ENCODE data around the gene NFATC3. TPM values are rescaled to one million over a fixed set of nuclear protein-coding genes. Genes with fewer than 3 reads are reported as not detected.
A peak's percentile ranks its signal among the peaks of the same experiment; 100 is the strongest.

The NFATC3 gene
- total RNA-seq, 1 donor from 2014 or later: 15.2 TPM

DNA sequence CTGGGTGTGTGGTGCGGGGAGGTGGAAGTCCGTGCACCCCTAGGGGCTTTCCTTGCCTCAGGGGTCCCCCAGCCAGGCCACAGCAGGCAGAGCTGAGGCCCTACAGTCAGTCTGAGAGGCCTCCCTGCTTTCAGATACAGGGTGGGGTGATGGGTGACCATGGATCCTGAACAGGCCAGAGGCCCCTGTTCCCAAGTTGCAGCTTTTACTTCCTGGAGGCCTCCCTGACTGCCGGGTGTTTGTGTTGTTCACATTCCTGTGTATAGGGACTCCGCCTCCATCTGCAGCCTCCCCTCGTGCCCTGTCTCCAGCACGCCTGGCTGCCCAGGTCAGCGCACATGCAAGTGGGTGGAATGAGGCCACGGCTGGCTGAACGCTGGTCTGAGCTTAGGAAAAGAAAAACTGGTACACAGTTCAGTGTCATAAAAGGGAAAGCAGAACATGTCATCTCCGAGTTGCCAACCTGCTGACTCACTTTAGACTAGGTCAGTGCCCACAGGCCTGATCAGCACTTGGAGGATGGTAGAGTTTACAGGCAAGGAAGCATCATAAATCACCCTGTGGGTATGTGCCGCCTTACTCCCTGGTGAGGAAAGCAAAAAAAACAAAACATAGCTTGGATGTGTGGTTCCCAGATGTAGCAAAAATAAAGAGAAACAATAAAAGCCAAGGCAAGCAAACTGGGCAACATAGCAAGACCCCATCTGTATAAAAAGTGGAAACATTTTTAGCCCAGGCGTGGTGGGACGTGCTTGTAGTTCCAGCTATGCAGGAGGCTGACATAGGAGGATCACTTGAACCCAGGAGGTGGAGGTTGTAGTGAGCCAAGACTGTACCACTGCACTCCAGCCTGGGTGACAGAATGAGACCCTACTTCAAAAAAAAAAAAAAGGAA, 173.0 kb downstream of the NFATC3 start:
- peak; percentile 99 for DNase-seq (ENCODE audit: low read depth)
- Histone ChIP-seq H3K27me3 (ENCODE audit: control insufficient read depth, insufficient read depth, low read length) (no peaks in the 10 kb centered on the region), H3K36me3 (ENCODE audit: control insufficient read depth, insufficient read depth, low read length) (no peaks in the 10 kb centered on the region), H3K4me3 (ENCODE audit: low read depth, low read length) (no peak overlapping the region)
- TF ChIP-seq, protein P1, sequence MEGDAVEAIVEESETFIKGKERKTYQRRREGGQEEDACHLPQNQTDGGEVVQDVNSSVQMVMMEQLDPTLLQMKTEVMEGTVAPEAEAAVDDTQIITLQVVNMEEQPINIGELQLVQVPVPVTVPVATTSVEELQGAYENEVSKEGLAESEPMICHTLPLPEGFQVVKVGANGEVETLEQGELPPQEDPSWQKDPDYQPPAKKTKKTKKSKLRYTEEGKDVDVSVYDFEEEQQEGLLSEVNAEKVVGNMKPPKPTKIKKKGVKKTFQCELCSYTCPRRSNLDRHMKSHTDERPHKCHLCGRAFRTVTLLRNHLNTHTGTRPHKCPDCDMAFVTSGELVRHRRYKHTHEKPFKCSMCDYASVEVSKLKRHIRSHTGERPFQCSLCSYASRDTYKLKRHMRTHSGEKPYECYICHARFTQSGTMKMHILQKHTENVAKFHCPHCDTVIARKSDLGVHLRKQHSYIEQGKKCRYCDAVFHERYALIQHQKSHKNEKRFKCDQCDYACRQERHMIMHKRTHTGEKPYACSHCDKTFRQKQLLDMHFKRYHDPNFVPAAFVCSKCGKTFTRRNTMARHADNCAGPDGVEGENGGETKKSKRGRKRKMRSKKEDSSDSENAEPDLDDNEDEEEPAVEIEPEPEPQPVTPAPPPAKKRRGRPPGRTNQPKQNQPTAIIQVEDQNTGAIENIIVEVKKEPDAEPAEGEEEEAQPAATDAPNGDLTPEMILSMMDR (IDR thresholded peaks at IDR 0.05; ENCODE audit: insufficient read depth, low read length, poor library complexity, severe bottlenecking): no peak

GRCh38 chr16:68259007-68259825, 174.0 kb downstream of the NFATC3 start:
- H3K36me3 ChIP-seq (ENCODE audit: control insufficient read depth, insufficient read depth, low read length): no peaks in the 10 kb centered on the region

DNA sequence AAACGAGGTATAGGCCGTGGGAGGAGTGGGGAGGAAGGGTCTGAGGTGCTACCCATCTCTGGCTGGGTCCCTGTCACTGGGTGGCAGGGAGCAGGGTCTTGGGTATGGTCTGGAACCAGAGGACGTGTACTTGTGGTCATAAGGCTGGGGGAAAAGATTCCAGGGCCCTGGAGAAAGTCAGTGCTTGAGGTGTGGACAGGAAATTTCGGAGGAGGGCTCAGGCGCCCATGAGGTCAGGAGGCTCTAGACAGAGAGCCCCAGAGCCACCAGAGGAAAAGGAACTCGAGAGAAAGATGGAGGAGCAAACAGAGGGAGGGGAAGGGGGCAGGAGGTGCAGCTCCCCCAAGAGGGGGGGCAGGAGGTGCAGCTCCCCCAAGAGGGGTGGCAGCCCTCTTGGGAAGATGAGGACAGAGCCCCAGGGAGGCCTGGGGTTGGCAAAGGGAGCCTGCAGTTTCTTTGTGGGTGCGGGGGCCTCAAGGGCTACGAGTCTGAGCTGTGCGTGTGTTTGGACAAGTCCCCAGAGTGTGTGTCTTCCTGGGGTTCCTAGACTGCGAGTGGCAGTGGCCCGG, 178.5 kb downstream of the NFATC3 start:
- DNase-seq (ENCODE audit: low read depth): no peak
- TF ChIP-seq, protein P1 (IDR thresholded peaks at IDR 0.05; ENCODE audit: insufficient read depth, low read length, poor library complexity, severe bottlenecking): no peak
- H3K4me3 ChIP-seq (ENCODE audit: low read depth, low read length): peak overlapping the region; percentile 55
- no peaks in the 10 kb centered on the region for H3K27me3 ChIP-seq (ENCODE audit: control insufficient read depth, insufficient read depth, low read length)
- H3K36me3 ChIP-seq (ENCODE audit: control insufficient read depth, insufficient read depth, low read length): no peaks in the 10 kb centered on the region

More at GRCh38 chr16:68259007-68259825, 174.0 kb downstream of the NFATC3 start:
- DNase-seq (ENCODE audit: low read depth): no peak
- TF ChIP-seq, protein P1 (IDR thresholded peaks at IDR 0.05; ENCODE audit: insufficient read depth, low read length, poor library complexity, severe bottlenecking): no peak
- H3K4me3 ChIP-seq (ENCODE audit: low read depth, low read length): no peak overlapping the region
- no peaks in the 10 kb centered on the region for H3K27me3 ChIP-seq (ENCODE audit: control insufficient read depth, insufficient read depth, low read length)

GRCh38 chr16:68264128-68265077, 179.2 kb downstream of the NFATC3 start, which contains the start of gene SLC7A6:
SLC7A6 (plus strand) TSS chr16:68264526; CDS start chr16:68274727, 10,201 bp downstream.
- Histone ChIP-seq H3K36me3 (ENCODE audit: control insufficient read depth, insufficient read depth, low read length) (no peaks in the 10 kb centered on the region), H3K27me3 (ENCODE audit: control insufficient read depth, insufficient read depth, low read length) (no peaks in the 10 kb centered on the region), H3K4me3 (ENCODE audit: low read depth, low read length) (peak within 1 kb of the TSS; percentile 55)
- TF ChIP-seq, protein P1 (IDR thresholded peaks at IDR 0.05; ENCODE audit: insufficient read depth, low read length, poor library complexity, severe bottlenecking): peak; percentile 76
- DNase-seq (ENCODE audit: low read depth): no peak

Data from kidney epithelial cell (primary cell).